ENCODE results near the gene MACF1. TPM values are rescaled to one million over a fixed set of nuclear protein-coding genes. Genes with fewer than 3 reads are reported as not detected.
A peak's percentile ranks its signal among the peaks of the same experiment; 100 is the strongest.

The MACF1 gene
- total and polyA plus RNA-seq, 4 donors: 69.1 to 966 (median 233) TPM

GRCh38 chr1:39194398-39195051, 10.0 kb upstream of the MACF1 start:
- no peak overlapping the region for H3K4me3 ChIP-seq
- H3K9me3 ChIP-seq (ENCODE audit: control insufficient read depth in 4 of 4, insufficient read depth in 3 of 4, low read length in 3 of 4): no peaks in the 10 kb centered on the region
- no peak for DNase-seq
- WGBS, 2 donors: 71 to 73% methylated on average over 8 of the region's 8 CpGs
- no peaks in the 10 kb centered on the region for H3K27me3 ChIP-seq (ENCODE audit: control insufficient read depth in 3 of 3, insufficient read depth in 3 of 3, low read length in 2 of 3)
- no peak for TF ChIP-seq CTCF (IDR thresholded peaks at IDR 0.05; ENCODE audit: control extremely low read depth, extremely low read depth)
- no peaks in the 10 kb centered on the region for H3K36me3 ChIP-seq (ENCODE audit: control insufficient read depth in 4 of 4, insufficient read depth in 4 of 4, low read length in 4 of 4)
- peak overlapping the region in 1 of 2 donors; percentile 53 for H3K27ac ChIP-seq (ENCODE audit: low read depth in 1 of 2, low read length in 1 of 2)
- ATAC-seq (ENCODE audit: insufficient read depth, low FRiP score): no peak
- H3K4me1 ChIP-seq (ENCODE audit: control insufficient read depth in 5 of 5, insufficient read depth in 5 of 5, low read length in 5 of 5): peaks cover 4 to 16% (median 12%) of the 10 kb centered on the region in 5 donors
- no peak overlapping the region for H3K9ac ChIP-seq (ENCODE audit: insufficient read depth in 1 of 2, low read length in 2 of 2)

- Histone ChIP-seq H3K27ac (ENCODE audit: low read depth in 1 of 2, low read length in 1 of 2) (peak overlapping the region in 1 of 2 donors; percentile 46), H3K9me3 (ENCODE audit: control insufficient read depth in 4 of 4, insufficient read depth in 3 of 4, low read length in 3 of 4) (no peaks in the 10 kb centered on the region), H3K27me3 (ENCODE audit: control insufficient read depth in 3 of 3, insufficient read depth in 3 of 3, low read length in 2 of 3) (no peaks in the 10 kb centered on the region), H3K4me1 (ENCODE audit: control insufficient read depth in 5 of 5, insufficient read depth in 5 of 5, low read length in 5 of 5) (peaks cover 4 to 16% (median 9%) of the 10 kb centered on the region in 5 donors), H3K9ac (ENCODE audit: insufficient read depth in 1 of 2, low read length in 2 of 2) (no peak overlapping the region), H3K36me3 (ENCODE audit: control insufficient read depth in 4 of 4, insufficient read depth in 4 of 4, low read length in 4 of 4) (no peaks in the 10 kb centered on the region), H3K4me3 (no peak overlapping the region)
- DNase-seq (no peak), ATAC-seq (ENCODE audit: insufficient read depth, low FRiP score) (no peak)
- WGBS, 2 donors: 30 to 33% methylated on average over 5 of the region's 5 CpGs
- no peak for TF ChIP-seq CTCF (IDR thresholded peaks at IDR 0.05; ENCODE audit: control extremely low read depth, extremely low read depth)
These were observed 9.1 kb upstream of the MACF1 start for GRCh38 chr1:39195166-39196111.

GRCh38 chr1:39196244-39197215, 8.0 kb upstream of the MACF1 start:
- H3K27me3 ChIP-seq (ENCODE audit: control insufficient read depth in 3 of 3, insufficient read depth in 3 of 3, low read length in 2 of 3): no peaks in the 10 kb centered on the region
- H3K9me3 ChIP-seq (ENCODE audit: control insufficient read depth in 4 of 4, insufficient read depth in 3 of 4, low read length in 3 of 4): no peaks in the 10 kb centered on the region
- DNase-seq (peak in 1 of 3 donors; percentile 63), ATAC-seq (ENCODE audit: insufficient read depth, low FRiP score) (no peak)
- no peak overlapping the region for H3K4me3 ChIP-seq
- H3K9ac ChIP-seq (ENCODE audit: insufficient read depth in 1 of 2, low read length in 2 of 2): no peak overlapping the region
- H3K4me1 ChIP-seq (ENCODE audit: control insufficient read depth in 5 of 5, insufficient read depth in 5 of 5, low read length in 5 of 5): peaks cover 4 to 16% (median 9%) of the 10 kb centered on the region in 5 donors
- H3K36me3 ChIP-seq (ENCODE audit: control insufficient read depth in 4 of 4, insufficient read depth in 4 of 4, low read length in 4 of 4): no peaks in the 10 kb centered on the region
- no peak for TF ChIP-seq CTCF (IDR thresholded peaks at IDR 0.05; ENCODE audit: control extremely low read depth, extremely low read depth)
- H3K27ac ChIP-seq (ENCODE audit: low read depth in 1 of 2, low read length in 1 of 2): peak overlapping the region in 1 of 2 donors; percentile 79
- 37 to 53% methylated on average over 6 of the region's 6 CpGs for WGBS, 2 donors
